GM23338 (cell line): ENCODE results near the gene GALNT9. TPM values are rescaled to one million over a fixed set of nuclear protein-coding genes. Genes with fewer than 3 reads are reported as not detected.

ENCODE experiments used
- ATAC-seq: fragments of 200-7000 bp; cut with Tn5 transposase; 3 replicates; pipeline ENCODE4 v1.9.1; 2020
- DNase-seq: peaks from one replicate; pipeline ENCODE4 v3.0.0-alpha.2; 2015; ENCODE audit warnings: low spot score
- H2AFZ ChIP-seq: fragments of 200-600 bp; sonication (generic); 2 replicates; pipeline ENCODE4 v1.8.0; 2016; ENCODE audit warnings: antibody characterized with exemption, mild to moderate bottlenecking, moderate library complexity
- H3F3A ChIP-seq: fragments of 200-600 bp; sonication (generic); replicated peaks from 2 replicates; pipeline ENCODE4 v1.8.0; 2017; ENCODE audit warnings: antibody characterized with exemption, mixed run types, low read depth
- H3K27ac ChIP-seq: fragments of 200-600 bp; sonication (generic); 2 replicates; pipeline ENCODE4 v1.6.1; 2016; ENCODE audit warnings: low read depth
- H3K27me3 ChIP-seq: fragments of 200-600 bp; sonication (generic); 2 replicates; pipeline ENCODE4 v1.8.0; 2016; ENCODE audit warnings: mild to moderate bottlenecking, mixed run types, moderate library complexity; ENCODE audit not compliant: insufficient read depth
- H3K36me3 ChIP-seq: fragments of 200-600 bp; sonication (generic); 2 replicates; pipeline ENCODE4 v1.8.0; 2016; ENCODE audit warnings: mild to moderate bottlenecking; ENCODE audit not compliant: insufficient read depth
- H3K4me1 ChIP-seq: fragments of 200-600 bp; sonication (generic); 2 replicates; pipeline ENCODE4 v1.8.0; 2016; ENCODE audit warnings: mild to moderate bottlenecking, moderate library complexity; ENCODE audit not compliant: insufficient read depth
- H3K4me2 ChIP-seq: fragments of 200-600 bp; sonication (generic); 2 replicates; pipeline ENCODE4 v1.7.1; 2017; ENCODE audit warnings: mixed run types
- H3K4me3 ChIP-seq: fragments of 200-600 bp; sonication (generic); 2 replicates; pipeline ENCODE4 v1.6.1; 2016; ENCODE audit warnings: mixed run types
- H3K79me2 ChIP-seq: fragments of 200-600 bp; sonication (generic); replicated peaks from 2 replicates; pipeline ENCODE4 v1.8.0; 2017; ENCODE audit warnings: mild to moderate bottlenecking; ENCODE audit not compliant: insufficient read depth
- H3K9me2 ChIP-seq: fragments of 200-600 bp; sonication (generic); 2 replicates; pipeline ENCODE4 v1.8.0; 2017; ENCODE audit not compliant: insufficient read depth
- H4K20me1 ChIP-seq: fragments of 200-600 bp; sonication (generic); replicated peaks from 2 replicates; pipeline ENCODE4 v1.8.0; 2017; ENCODE audit warnings: mild to moderate bottlenecking; ENCODE audit not compliant: insufficient read depth
- H3K27ac Mint-ChIP-seq: 2 replicates; pipeline ENCODE4 v1.8.0; 2020; ENCODE audit warnings: inconsistent platforms, mild to moderate bottlenecking, moderate library complexity, mixed read lengths
- H3K27me3 Mint-ChIP-seq: 3 replicates; pipeline ENCODE4 v1.8.0; 2022; ENCODE audit warnings: low read depth, mild to moderate bottlenecking, moderate library complexity, mixed read lengths, inconsistent platforms; ENCODE audit not compliant: insufficient read depth, poor library complexity
- H3K36me3 Mint-ChIP-seq: 3 replicates; pipeline ENCODE4 v1.8.0; 2021; ENCODE audit warnings: low read depth, mild to moderate bottlenecking, inconsistent platforms, moderate library complexity, mixed read lengths
- H3K4me1 Mint-ChIP-seq: 3 replicates; pipeline ENCODE4 v1.8.0; 2020; ENCODE audit warnings: mild to moderate bottlenecking, inconsistent platforms, mixed read lengths
- H3K4me3 Mint-ChIP-seq: 3 replicates; pipeline ENCODE4 v1.8.0; 2021; ENCODE audit warnings: moderate library complexity, mild to moderate bottlenecking, inconsistent platforms, mixed read lengths
- H3K9me3 Mint-ChIP-seq: 3 replicates; pipeline ENCODE4 v1.8.0; 2020; ENCODE audit warnings: moderate library complexity, mild to moderate bottlenecking, inconsistent platforms, mixed read lengths
- CREB1 ChIP-seq: fragments of 250-450 bp; sonication (Bioruptor Pico); IDR thresholded peaks from 2 replicates; pipeline ENCODE4 v1.5.0; 2020; ENCODE audit warnings: low read depth, mild to moderate bottlenecking, moderate library complexity
- EZH2 ChIP-seq: fragments of 200-600 bp; sonication (generic); IDR thresholded peaks from one replicate; pipeline ENCODE4 v1.8.0; 2017; ENCODE audit warnings: antibody characterized with exemption, mild to moderate bottlenecking, low read depth; ENCODE audit not compliant: unreplicated experiment
- EZH2phosphoT487 ChIP-seq: fragments of 200-600 bp; sonication (generic); IDR thresholded peaks from one replicate; pipeline ENCODE4 v1.8.1; 2018; ENCODE audit warnings: antibody characterized with exemption; ENCODE audit not compliant: unreplicated experiment
- JUNB ChIP-seq: IDR thresholded peaks from one replicate; pipeline ENCODE4 v1.6.1; 2016; ENCODE audit warnings: antibody characterized with exemption; ENCODE audit not compliant: unreplicated experiment
- POLR2AphosphoS5 ChIP-seq: IDR thresholded peaks from 2 replicates; pipeline ENCODE4 v1.6.1; 2016; ENCODE audit warnings: antibody characterized with exemption, low read depth
- STAT1 ChIP-seq: IDR thresholded peaks from one replicate; pipeline ENCODE4 v1.6.1; 2016; ENCODE audit warnings: antibody characterized with exemption; ENCODE audit not compliant: unreplicated experiment
- ZNF331 ChIP-seq: fragments of 250-450 bp; sonication (Bioruptor Pico); IDR thresholded peaks from 2 replicates; pipeline ENCODE4 v1.5.0; 2020; ENCODE audit warnings: low read depth, mild to moderate bottlenecking, moderate library complexity
- polyA plus RNA-seq: library from polyadenylated mRNA; unstranded; fragments of >200 nt; fragmentation: Nextera tagmentation; extraction: Ambion mirVana; gene quantifications from 2 replicates; pipeline ENCODE4 v1.2.1, GENCODE V29; 2016
- total RNA-seq: library from RNA; depleted of rRNA; stranded (reverse); fragments of >200 nt; shearing (Covaris generic); gene quantifications from 2 replicates; pipeline ENCODE4 v1.2.3, GENCODE V29; 2014
- TF ChIP-seq, protein P1 (sequence below), 2 experiments: fragments of 200-600 bp in 1 of 2; sonication (generic) in 1 of 2; conservative IDR thresholded peaks; 2 replicates each; pipeline versions ENCODE4 v1.5.1 to v1.6.1; 2016 to 2017; ENCODE audit warnings: antibody characterized with exemption in 2 of 2, low read depth in 2 of 2, mild to moderate bottlenecking in 2 of 2, moderate library complexity in 1 of 2
- TF ChIP-seq, protein P2 (sequence below): fragments of 250-450 bp; sonication (Bioruptor Pico); IDR thresholded peaks from 2 replicates; pipeline ENCODE4 v1.5.0; 2020; ENCODE audit warnings: mild to moderate bottlenecking, moderate library complexity
- TF ChIP-seq, protein P3 (sequence below): IDR thresholded peaks from 2 replicates; pipeline ENCODE4 v1.6.1; 2016; ENCODE audit warnings: antibody characterized with exemption

The GALNT9 gene
- total and polyA plus RNA-seq, 2 experiments from 2014 or later = 0.81 to 2.5 TPM

DNA sequence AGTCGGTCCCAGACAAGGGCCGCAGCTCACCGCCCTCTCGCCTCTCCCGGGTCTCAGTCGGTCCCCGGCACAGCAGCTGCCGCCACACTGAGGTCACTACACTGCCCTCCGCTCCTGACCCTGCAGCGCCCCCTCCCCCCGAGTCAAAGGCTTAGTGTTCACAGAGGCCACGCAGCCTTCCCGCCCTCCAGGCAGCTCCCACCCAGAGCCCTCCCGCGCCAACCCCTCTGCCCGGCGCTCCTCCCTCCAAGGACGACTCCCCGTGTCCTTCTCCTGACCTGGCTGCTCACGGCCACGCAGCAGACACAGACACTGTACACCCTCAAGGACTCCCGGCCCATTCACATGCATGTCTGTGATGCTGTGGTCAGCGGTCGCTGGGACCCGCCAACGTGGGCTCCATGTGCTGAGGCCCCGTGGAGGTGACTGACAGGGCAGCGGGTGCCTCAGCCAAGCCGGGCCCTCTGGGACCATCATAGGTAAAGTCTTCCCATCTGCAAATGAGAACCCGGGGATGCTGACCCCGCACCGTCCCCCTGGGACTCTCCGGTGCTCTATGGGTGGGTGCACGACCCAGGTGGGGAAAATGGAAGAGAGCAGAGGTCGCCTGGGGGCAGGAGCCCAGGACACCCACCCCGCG is 16.3 kb upstream of the GALNT9 start:
- Mint-ChIP-seq H3K4me1 (peaks cover 3% of the 10 kb centered on the region; the same call in 2 of the 3 replicates), H3K9me3 (no peaks in the 10 kb centered on the region), H3K4me3 (no peak overlapping the region), H3K36me3 (no peaks in the 10 kb centered on the region), H3K27me3 (peaks cover 26% of the 10 kb centered on the region), H3K27ac (no peak overlapping the region)
- H3K4me2 ChIP-seq = no peak overlapping the region
- H3K4me3 ChIP-seq = no peak overlapping the region
- peaks cover 8% of the 10 kb centered on the region for H3F3A ChIP-seq
- no peaks in the 10 kb centered on the region for H3K9me2 ChIP-seq
- TF ChIP-seq, protein P1, sequence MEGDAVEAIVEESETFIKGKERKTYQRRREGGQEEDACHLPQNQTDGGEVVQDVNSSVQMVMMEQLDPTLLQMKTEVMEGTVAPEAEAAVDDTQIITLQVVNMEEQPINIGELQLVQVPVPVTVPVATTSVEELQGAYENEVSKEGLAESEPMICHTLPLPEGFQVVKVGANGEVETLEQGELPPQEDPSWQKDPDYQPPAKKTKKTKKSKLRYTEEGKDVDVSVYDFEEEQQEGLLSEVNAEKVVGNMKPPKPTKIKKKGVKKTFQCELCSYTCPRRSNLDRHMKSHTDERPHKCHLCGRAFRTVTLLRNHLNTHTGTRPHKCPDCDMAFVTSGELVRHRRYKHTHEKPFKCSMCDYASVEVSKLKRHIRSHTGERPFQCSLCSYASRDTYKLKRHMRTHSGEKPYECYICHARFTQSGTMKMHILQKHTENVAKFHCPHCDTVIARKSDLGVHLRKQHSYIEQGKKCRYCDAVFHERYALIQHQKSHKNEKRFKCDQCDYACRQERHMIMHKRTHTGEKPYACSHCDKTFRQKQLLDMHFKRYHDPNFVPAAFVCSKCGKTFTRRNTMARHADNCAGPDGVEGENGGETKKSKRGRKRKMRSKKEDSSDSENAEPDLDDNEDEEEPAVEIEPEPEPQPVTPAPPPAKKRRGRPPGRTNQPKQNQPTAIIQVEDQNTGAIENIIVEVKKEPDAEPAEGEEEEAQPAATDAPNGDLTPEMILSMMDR (conservative IDR thresholded peaks at IDR 0.05; ENCODE audit: low read depth in 2 of 2) = peak in 1 of 2 experiments; percentile 29; a peak in 1 of 4 replicates
- no peak for TF ChIP-seq ZNF331 (CRISPR knock-in tag)
- H3K27me3 ChIP-seq = no peaks in the 10 kb centered on the region
- peak; percentile 11; the same call in 2 of the 3 replicates for ATAC-seq
- H3K36me3 ChIP-seq = no peaks in the 10 kb centered on the region
- H3K4me1 ChIP-seq = no peaks in the 10 kb centered on the region
- H3K79me2 ChIP-seq = no peaks in the 10 kb centered on the region
- H4K20me1 ChIP-seq = no peaks in the 10 kb centered on the region
- no peak for DNase-seq
- H2AFZ ChIP-seq = no peak overlapping the region
- no peak overlapping the region for H3K27ac ChIP-seq

DNA sequence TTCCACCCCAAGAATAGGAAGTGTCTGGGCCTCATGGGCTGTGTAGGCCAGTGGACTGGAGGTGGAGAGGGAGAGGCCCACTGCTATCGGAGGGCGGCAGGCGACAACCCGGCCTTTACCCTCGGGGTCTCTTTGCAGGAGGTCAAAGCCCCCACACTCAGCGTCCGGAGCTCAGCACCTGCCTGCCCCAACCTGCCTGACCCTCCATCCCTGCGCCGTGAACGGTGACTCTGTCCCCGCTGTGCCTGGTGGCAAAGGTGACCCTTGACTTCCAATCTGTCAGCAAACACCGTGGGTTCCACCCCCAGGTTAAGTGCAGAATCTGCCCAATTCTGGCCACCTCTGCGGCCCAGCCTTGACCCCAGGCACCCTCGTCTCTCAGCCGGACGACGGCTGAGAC is 15.7 kb upstream of the GALNT9 start:
- Histone ChIP-seq H3K9me2 (no peaks in the 10 kb centered on the region), H3K4me3 (no peak overlapping the region), H3K4me1 (no peaks in the 10 kb centered on the region), H3K79me2 (no peaks in the 10 kb centered on the region), H4K20me1 (no peaks in the 10 kb centered on the region), H3K27me3 (no peaks in the 10 kb centered on the region), H3K4me2 (no peak overlapping the region), H3F3A (peaks cover 8% of the 10 kb centered on the region), H3K36me3 (no peaks in the 10 kb centered on the region), H3K27ac (no peak overlapping the region), H2AFZ (no peak overlapping the region)
- H3K27ac Mint-ChIP-seq = no peak overlapping the region
- ATAC-seq = no peak
- no peak overlapping the region for H3K4me3 Mint-ChIP-seq
- no peak for DNase-seq
- H3K4me1 Mint-ChIP-seq = peaks cover 3% of the 10 kb centered on the region; the same call in 2 of the 3 replicates
- no peaks in the 10 kb centered on the region for H3K36me3 Mint-ChIP-seq
- TF ChIP-seq EZH2 (no peak), POLR2AphosphoS5 (no peak), STAT1 (no peak), JUNB (no peak), EZH2phosphoT487 (no peak), CREB1 (CRISPR knock-in tag) (no peak)
- TF ChIP-seq, protein P2, sequence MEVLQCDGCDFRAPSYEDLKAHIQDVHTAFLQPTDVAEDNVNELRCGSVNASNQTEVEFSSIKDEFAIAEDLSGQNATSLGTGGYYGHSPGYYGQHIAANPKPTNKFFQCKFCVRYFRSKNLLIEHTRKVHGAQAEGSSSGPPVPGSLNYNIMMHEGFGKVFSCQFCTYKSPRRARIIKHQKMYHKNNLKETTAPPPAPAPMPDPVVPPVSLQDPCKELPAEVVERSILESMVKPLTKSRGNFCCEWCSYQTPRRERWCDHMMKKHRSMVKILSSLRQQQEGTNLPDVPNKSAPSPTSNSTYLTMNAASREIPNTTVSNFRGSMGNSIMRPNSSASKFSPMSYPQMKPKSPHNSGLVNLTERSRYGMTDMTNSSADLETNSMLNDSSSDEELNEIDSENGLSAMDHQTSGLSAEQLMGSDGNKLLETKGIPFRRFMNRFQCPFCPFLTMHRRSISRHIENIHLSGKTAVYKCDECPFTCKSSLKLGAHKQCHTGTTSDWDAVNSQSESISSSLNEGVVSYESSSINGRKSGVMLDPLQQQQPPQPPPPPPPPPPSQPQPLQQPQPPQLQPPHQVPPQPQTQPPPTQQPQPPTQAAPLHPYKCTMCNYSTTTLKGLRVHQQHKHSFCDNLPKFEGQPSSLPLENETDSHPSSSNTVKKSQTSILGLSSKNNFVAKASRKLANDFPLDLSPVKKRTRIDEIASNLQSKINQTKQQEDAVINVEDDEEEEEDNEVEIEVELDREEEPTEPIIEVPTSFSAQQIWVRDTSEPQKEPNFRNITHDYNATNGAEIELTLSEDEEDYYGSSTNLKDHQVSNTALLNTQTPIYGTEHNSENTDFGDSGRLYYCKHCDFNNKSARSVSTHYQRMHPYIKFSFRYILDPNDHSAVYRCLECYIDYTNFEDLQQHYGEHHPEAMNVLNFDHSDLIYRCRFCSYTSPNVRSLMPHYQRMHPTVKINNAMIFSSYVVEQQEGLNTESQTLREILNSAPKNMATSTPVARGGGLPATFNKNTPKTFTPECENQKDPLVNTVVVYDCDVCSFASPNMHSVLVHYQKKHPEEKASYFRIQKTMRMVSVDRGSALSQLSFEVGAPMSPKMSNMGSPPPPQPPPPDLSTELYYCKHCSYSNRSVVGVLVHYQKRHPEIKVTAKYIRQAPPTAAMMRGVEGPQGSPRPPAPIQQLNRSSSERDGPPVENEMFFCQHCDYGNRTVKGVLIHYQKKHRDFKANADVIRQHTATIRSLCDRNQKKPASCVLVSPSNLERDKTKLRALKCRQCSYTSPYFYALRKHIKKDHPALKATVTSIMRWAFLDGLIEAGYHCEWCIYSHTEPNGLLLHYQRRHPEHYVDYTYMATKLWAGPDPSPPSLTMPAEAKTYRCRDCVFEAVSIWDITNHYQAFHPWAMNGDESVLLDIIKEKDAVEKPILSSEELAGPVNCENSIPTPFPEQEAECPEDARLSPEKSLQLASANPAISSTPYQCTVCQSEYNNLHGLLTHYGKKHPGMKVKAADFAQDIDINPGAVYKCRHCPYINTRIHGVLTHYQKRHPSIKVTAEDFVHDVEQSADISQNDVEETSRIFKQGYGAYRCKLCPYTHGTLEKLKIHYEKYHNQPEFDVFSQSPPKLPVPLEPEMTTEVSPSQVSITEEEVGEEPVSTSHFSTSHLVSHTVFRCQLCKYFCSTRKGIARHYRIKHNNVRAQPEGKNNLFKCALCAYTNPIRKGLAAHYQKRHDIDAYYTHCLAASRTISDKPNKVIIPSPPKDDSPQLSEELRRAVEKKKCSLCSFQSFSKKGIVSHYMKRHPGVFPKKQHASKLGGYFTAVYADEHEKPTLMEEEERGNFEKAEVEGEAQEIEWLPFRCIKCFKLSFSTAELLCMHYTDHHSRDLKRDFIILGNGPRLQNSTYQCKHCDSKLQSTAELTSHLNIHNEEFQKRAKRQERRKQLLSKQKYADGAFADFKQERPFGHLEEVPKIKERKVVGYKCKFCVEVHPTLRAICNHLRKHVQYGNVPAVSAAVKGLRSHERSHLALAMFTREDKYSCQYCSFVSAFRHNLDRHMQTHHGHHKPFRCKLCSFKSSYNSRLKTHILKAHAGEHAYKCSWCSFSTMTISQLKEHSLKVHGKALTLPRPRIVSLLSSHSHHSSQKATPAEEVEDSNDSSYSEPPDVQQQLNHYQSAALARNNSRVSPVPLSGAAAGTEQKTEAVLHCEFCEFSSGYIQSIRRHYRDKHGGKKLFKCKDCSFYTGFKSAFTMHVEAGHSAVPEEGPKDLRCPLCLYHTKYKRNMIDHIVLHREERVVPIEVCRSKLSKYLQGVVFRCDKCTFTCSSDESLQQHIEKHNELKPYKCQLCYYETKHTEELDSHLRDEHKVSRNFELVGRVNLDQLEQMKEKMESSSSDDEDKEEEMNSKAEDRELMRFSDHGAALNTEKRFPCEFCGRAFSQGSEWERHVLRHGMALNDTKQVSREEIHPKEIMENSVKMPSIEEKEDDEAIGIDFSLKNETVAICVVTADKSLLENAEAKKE = no peak
- TF ChIP-seq, protein P1 (conservative IDR thresholded peaks at IDR 0.05; ENCODE audit: low read depth in 2 of 2) = no peak
- TF ChIP-seq, protein P3, sequence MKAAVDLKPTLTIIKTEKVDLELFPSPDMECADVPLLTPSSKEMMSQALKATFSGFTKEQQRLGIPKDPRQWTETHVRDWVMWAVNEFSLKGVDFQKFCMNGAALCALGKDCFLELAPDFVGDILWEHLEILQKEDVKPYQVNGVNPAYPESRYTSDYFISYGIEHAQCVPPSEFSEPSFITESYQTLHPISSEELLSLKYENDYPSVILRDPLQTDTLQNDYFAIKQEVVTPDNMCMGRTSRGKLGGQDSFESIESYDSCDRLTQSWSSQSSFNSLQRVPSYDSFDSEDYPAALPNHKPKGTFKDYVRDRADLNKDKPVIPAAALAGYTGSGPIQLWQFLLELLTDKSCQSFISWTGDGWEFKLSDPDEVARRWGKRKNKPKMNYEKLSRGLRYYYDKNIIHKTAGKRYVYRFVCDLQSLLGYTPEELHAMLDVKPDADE = no peak
- H3K27me3 Mint-ChIP-seq = peaks cover 24% of the 10 kb centered on the region
- no peaks in the 10 kb centered on the region for H3K9me3 Mint-ChIP-seq
